Nephron (organoid): ENCODE data around the gene GNG11.

Source experiments
- H3K27ac Mint-ChIP-seq, 3 experiments: 2 replicates each; pipeline ENCODE4 v1.8.0; 2020; ENCODE audit warnings: mixed read lengths in 3 of 3, mild to moderate bottlenecking in 2 of 3, moderate library complexity in 1 of 3
- H3K27me3 Mint-ChIP-seq: 2 replicates; pipeline ENCODE4 v1.8.0; 2021; ENCODE audit warnings: low read depth, mild to moderate bottlenecking, moderate library complexity, mixed read lengths
- H3K36me3 Mint-ChIP-seq: 2 replicates; pipeline ENCODE4 v1.8.0; 2020; ENCODE audit warnings: low read depth, mixed read lengths
- H3K4me1 Mint-ChIP-seq: 2 replicates; pipeline ENCODE4 v1.8.0; 2020; ENCODE audit warnings: mixed read lengths
- H3K4me3 Mint-ChIP-seq, 3 experiments: 2 replicates each; pipeline ENCODE4 v1.8.0; 2020; ENCODE audit warnings: mild to moderate bottlenecking in 3 of 3, mixed read lengths in 3 of 3, moderate library complexity in 2 of 3
- H3K9me3 Mint-ChIP-seq: 2 replicates; pipeline ENCODE4 v1.8.0; 2020; ENCODE audit warnings: mixed read lengths
- TF ChIP-seq, protein P1 (sequence below), 3 experiments: fragments of 200-600 bp; sonication (generic); IDR thresholded peaks; one replicate each; pipeline ENCODE4 v1.5.0; 2021; ENCODE audit warnings: antibody characterized with exemption in 3 of 3; ENCODE audit not compliant: unreplicated experiment in 3 of 3

GNG11 gene

DNA sequence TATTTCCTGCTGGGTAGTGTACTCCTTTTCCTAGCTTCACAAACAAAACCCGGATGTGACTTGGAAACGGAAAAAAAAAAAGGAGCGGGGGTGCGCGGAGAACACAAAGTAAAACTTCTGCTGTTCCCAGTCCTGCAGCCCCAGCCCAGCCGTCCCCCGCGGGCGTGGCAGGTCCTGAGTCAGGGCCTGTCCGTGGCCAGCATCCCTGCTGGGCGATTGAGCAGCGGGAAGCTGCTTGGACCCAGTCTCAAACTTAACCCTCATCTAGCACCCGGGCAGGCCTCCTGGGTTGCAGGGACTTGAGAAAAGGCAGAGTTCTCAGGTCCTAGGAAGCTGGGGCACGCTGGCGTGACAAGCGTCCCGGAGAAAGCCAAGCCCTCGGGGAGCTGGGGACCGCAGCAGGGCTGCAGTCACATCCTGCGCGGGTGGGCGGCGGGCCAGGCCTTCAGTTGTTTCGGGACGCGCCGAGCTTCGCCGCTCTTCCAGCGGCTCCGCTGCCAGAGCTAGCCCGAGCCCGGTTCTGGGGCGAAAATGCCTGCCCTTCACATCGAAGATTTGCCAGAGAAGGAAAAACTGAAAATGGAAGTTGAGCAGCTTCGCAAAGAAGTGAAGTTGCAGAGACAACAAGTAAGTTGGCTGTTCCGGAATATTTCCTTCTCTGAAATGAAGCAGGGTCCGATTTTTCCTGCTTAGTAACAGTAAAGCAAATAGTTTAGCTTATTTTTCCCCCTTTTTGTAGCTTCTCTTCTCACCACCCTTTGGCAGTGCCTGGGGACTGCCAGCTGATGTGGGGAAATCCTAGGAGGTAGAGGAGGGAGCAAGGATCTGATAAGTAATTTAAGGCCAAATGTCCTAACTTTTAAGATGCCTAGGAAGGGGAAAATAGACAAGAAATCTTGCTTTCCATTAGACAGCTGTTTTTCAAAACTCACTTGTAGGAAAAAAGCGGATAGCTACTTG, at the start of gene GNG11:
GNG11 (plus strand) TSS at position 129 of the 960 bp plus-strand sequence; CDS start at position 532, 403 bp downstream.
- peaks cover 39% of the 10 kb centered on the region for H3K4me1 Mint-ChIP-seq
- H3K36me3 Mint-ChIP-seq, result peaks cover 13% of the 10 kb centered on the region
- TF ChIP-seq, protein P1, sequence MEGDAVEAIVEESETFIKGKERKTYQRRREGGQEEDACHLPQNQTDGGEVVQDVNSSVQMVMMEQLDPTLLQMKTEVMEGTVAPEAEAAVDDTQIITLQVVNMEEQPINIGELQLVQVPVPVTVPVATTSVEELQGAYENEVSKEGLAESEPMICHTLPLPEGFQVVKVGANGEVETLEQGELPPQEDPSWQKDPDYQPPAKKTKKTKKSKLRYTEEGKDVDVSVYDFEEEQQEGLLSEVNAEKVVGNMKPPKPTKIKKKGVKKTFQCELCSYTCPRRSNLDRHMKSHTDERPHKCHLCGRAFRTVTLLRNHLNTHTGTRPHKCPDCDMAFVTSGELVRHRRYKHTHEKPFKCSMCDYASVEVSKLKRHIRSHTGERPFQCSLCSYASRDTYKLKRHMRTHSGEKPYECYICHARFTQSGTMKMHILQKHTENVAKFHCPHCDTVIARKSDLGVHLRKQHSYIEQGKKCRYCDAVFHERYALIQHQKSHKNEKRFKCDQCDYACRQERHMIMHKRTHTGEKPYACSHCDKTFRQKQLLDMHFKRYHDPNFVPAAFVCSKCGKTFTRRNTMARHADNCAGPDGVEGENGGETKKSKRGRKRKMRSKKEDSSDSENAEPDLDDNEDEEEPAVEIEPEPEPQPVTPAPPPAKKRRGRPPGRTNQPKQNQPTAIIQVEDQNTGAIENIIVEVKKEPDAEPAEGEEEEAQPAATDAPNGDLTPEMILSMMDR (IDR thresholded peaks at IDR 0.05; ENCODE audit: unreplicated experiment in 3 of 3), result no peak
- H3K9me3 Mint-ChIP-seq, result no peaks in the 10 kb centered on the region
- H3K27ac Mint-ChIP-seq, result peak within 1 kb of the TSS; percentile 94 to 98 (median 96)
- H3K4me3 Mint-ChIP-seq, result peak within 1 kb of the TSS; percentile 87 to 97 (median 94)
- H3K27me3 Mint-ChIP-seq, result no peaks in the 10 kb centered on the region

DNA sequence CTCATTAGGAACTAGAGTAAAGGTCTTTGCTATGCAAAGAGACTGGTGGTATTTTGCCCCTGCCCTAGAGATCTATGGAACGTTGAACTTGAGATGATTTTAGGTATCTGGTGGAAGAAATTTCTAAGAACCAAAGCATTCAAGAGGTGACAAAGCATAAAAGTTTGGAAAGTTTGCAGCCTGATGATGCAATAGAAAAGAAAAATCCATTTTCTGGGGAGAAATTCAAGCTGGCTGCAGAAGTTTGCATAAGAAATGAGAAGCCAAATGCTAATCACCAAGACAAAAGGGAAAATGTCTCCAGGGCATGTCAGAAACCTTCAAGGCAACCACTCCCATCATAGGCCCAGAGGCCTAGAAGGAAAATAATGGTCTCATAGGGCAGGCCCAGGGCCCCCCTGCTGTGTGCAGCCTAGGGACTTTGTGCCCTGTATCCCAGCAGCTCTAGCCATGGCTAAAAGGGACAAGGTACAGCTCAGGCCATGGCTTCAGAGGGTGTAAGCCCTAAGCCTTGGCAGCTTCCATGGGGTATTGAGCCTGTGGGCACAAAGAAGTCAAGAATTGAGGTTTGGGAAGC, 47.4 kb upstream of the GNG11 start:
- Mint-ChIP-seq H3K27me3 (no peaks in the 10 kb centered on the region), H3K27ac (no peak overlapping the region), H3K36me3 (peaks cover 4% of the 10 kb centered on the region), H3K9me3 (peaks cover 7% of the 10 kb centered on the region), H3K4me1 (no peaks in the 10 kb centered on the region), H3K4me3 (no peak overlapping the region)
- TF ChIP-seq, protein P1 (IDR thresholded peaks at IDR 0.05; ENCODE audit: unreplicated experiment in 3 of 3), result no peak

DNA sequence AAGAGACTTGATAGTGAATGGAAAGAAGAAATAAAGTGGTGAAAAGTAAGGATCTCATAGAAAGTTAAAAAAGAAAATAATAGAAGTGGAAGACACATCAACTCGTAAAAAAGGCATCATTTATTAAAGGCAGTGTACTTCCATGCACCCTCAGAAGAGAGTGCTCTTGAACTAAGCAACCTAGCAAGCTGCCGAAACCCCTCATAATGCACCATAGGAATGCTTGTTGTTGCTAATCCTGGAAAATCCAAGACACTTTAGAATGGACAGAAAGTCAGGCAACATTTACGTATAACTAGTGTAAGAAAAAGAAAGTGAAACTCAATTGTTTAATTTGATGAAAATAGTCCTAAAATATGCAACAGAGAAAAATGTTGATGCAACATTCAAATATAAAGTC, 43.8 kb upstream of the GNG11 start:
- no peaks in the 10 kb centered on the region for H3K4me1 Mint-ChIP-seq
- H3K27me3 Mint-ChIP-seq, result no peaks in the 10 kb centered on the region
- H3K4me3 Mint-ChIP-seq, result no peak overlapping the region
- H3K27ac Mint-ChIP-seq, result no peak overlapping the region
- H3K9me3 Mint-ChIP-seq, result peaks cover 15% of the 10 kb centered on the region
- TF ChIP-seq, protein P1 (IDR thresholded peaks at IDR 0.05; ENCODE audit: unreplicated experiment in 3 of 3), result no peak
- peaks cover 4% of the 10 kb centered on the region for H3K36me3 Mint-ChIP-seq

DNA sequence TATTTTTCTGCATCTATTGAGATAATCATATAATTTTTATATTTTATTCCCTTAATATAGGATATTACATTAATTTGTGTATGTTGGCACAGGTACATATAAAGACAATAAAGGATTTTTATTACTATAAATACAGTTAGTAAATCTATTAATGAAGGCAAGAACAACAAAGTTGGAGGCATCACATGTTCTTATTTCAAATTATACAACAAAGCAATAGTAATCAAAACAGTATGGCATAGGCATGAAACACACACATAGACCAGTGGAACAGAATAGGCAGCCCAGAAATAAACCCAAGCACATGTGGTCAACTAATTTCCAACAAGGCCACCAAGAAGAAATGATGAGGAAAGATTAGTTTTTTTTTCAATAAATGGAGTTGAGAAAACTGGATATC, 42.2 kb upstream of the GNG11 start:
- H3K36me3 Mint-ChIP-seq, result peaks cover 4% of the 10 kb centered on the region

DNA sequence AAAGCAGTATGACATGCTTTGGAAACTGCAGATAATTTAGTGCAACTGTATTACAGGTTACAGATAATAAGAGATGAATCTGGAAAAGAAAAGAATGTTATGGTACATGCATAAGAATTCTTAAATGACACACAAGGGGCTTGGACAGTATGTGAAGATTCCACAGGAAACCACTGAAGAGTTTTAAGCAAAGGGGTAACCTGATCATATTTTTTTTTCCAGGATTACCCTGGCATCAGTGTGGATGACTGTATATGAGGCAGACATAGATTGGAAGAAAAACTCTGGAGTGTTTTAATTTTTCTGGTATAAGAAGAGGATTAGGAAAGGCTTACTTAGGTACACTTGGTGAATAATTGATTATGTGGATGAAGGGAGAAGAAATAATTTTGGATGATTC, 39.1 kb upstream of the GNG11 start:
- TF ChIP-seq, protein P1 (IDR thresholded peaks at IDR 0.05; ENCODE audit: unreplicated experiment in 3 of 3), result no peak
- Mint-ChIP-seq H3K36me3 (peaks cover 2% of the 10 kb centered on the region), H3K4me1 (no peaks in the 10 kb centered on the region), H3K27ac (no peak overlapping the region), H3K27me3 (peaks cover 2% of the 10 kb centered on the region), H3K4me3 (no peak overlapping the region), H3K9me3 (peaks cover 12% of the 10 kb centered on the region)

More for the DNA sequence above, 42.2 kb upstream of the GNG11 start:
- Mint-ChIP-seq H3K27ac (no peak overlapping the region), H3K4me3 (no peak overlapping the region), H3K27me3 (no peaks in the 10 kb centered on the region), H3K4me1 (no peaks in the 10 kb centered on the region), H3K9me3 (peaks cover 15% of the 10 kb centered on the region)
- TF ChIP-seq, protein P1 (IDR thresholded peaks at IDR 0.05; ENCODE audit: unreplicated experiment in 3 of 3), result no peak
